Fibroblast of lung (primary cell): ENCODE results near the gene SPINK14. TPM values are rescaled to one million over a fixed set of nuclear protein-coding genes. Genes with fewer than 3 reads are reported as not detected.

ENCODE experiments used
- DNase-seq, 2 donors: peaks; one replicate each; pipeline versions ENCODE4 v3.0.0 to v3.0.0-alpha.2; 2010; ENCODE audit warnings: low read depth in 2 of 2
- H2AFZ ChIP-seq: 2 replicates; pipeline ENCODE4 v1.5.1; 2012; ENCODE audit warnings: low read length, control low read depth, inconsistent platforms
- H3K27ac ChIP-seq: 2 replicates; pipeline ENCODE4 v1.5.1; 2011; ENCODE audit warnings: low read length, control low read depth; ENCODE audit not compliant: insufficient read depth
- H3K27me3 ChIP-seq: 2 replicates; pipeline ENCODE4 v1.5.1; 2011; ENCODE audit warnings: mild to moderate bottlenecking, low read length; ENCODE audit not compliant: control insufficient read depth, insufficient read depth
- H3K36me3 ChIP-seq: 2 replicates; pipeline ENCODE4 v1.5.1; 2011; ENCODE audit warnings: low read length; ENCODE audit not compliant: control insufficient read depth, insufficient read depth
- H3K4me1 ChIP-seq: 2 replicates; pipeline ENCODE4 v1.5.1; 2011; ENCODE audit warnings: low read length; ENCODE audit not compliant: control insufficient read depth, insufficient read depth; ENCODE audit errors: extremely low read depth
- H3K4me2 ChIP-seq: 2 replicates; pipeline ENCODE4 v1.5.1; 2011; ENCODE audit warnings: low read length, control low read depth; ENCODE audit not compliant: insufficient read depth; ENCODE audit errors: extremely low read depth
- H3K4me3 ChIP-seq, 4 experiments: fragments of 200-600 bp in 1 of 4; sonication (generic) in 1 of 4; replicated peaks in 1 of 4; 2 replicates each; pipeline ENCODE4 v1.5.1; 2011 to 2016; ENCODE audit warnings: low read length in 4 of 4, low read depth in 3 of 4, mild to moderate bottlenecking in 3 of 4, control low read depth in 2 of 4, inconsistent platforms in 1 of 4, mixed read lengths in 1 of 4; ENCODE audit not compliant: insufficient read depth in 1 of 4; ENCODE audit errors: control extremely low read depth in 1 of 4
- H3K79me2 ChIP-seq: 2 replicates; pipeline ENCODE4 v1.5.1; 2012; ENCODE audit warnings: mild to moderate bottlenecking, low read length, inconsistent platforms; ENCODE audit not compliant: control insufficient read depth, insufficient read depth
- H3K9ac ChIP-seq: 2 replicates; pipeline ENCODE4 v1.5.1; 2011; ENCODE audit warnings: mild to moderate bottlenecking, low read length, control low read depth; ENCODE audit not compliant: insufficient read depth
- H3K9me3 ChIP-seq: 2 replicates; pipeline ENCODE4 v1.5.1; 2012; ENCODE audit warnings: low read depth, low read length; ENCODE audit not compliant: control insufficient read depth, insufficient read depth
- H4K20me1 ChIP-seq: 2 replicates; pipeline ENCODE4 v1.5.1; 2011; ENCODE audit warnings: low read length; ENCODE audit not compliant: control insufficient read depth, insufficient read depth; ENCODE audit errors: extremely low read depth
- CTCF ChIP-seq, 2 donors: IDR thresholded peaks in 1 of 2; conservative IDR thresholded peaks in 1 of 2; 1 replicate in 1 of 2; 2 replicates in 1 of 2; pipeline ENCODE4 v1.5.1; 2011 to 2012; ENCODE audit warnings: low read length in 2 of 2, control low read depth in 1 of 2, inconsistent platforms in 1 of 2, low read depth in 1 of 2, mild to moderate bottlenecking in 1 of 2
- EZH2 ChIP-seq: IDR thresholded peaks from 2 replicates; pipeline ENCODE4 v1.5.1; 2012; ENCODE audit warnings: low read length, control low read depth, mild to moderate bottlenecking; ENCODE audit errors: missing control alignments
- polyA plus RNA-seq, 2 donors: library from polyadenylated mRNA; depleted of rRNA in 1 of 2; stranded (reverse) in 1 of 2; unstranded in 1 of 2; fragments of >200 nt; gene quantifications; 2 replicates each; pipeline ENCODE4 v1.2.1, GENCODE V29; 2011 to 2012; ENCODE audit warnings: missing spikeins in 1 of 2
- total RNA-seq: library from RNA; depleted of rRNA; stranded (reverse); fragments of >200 nt; gene quantifications from 2 replicates; pipeline ENCODE4 v1.2.1, GENCODE V29; 2014

The SPINK14 gene
- total and polyA plus RNA-seq, 2 donors (not counting 1 experiment from before 2014, with no cell fraction given) = not detected

- no peaks in the 10 kb centered on the region for H3K79me2 ChIP-seq
- H3K4me1 ChIP-seq = no peaks in the 10 kb centered on the region
Measured at GRCh38 chr5:148221508-148221907, 53.2 kb downstream of the SPINK14 start.

GRCh38 chr5:148224117-148224742, 55.9 kb downstream of the SPINK14 start:
- H3K9ac ChIP-seq = no peak overlapping the region
- no peak overlapping the region for H3K4me2 ChIP-seq
- TF ChIP-seq EZH2 (no peak), CTCF (conservative IDR thresholded peaks at IDR 0.05 in 1 of 2, IDR thresholded peaks at IDR 0.05 in 1 of 2; ENCODE audit: low read depth in 1 of 2, low read length in 2 of 2) (no peak)

More at GRCh38 chr5:148221508-148221907, 53.2 kb downstream of the SPINK14 start:
- Histone ChIP-seq H2AFZ (no peak overlapping the region), H3K27ac (no peak overlapping the region), H3K4me2 (no peak overlapping the region), H3K4me3 (no peak overlapping the region), H3K36me3 (no peaks in the 10 kb centered on the region), H4K20me1 (no peaks in the 10 kb centered on the region), H3K9me3 (no peaks in the 10 kb centered on the region), H3K9ac (no peak overlapping the region), H3K27me3 (no peaks in the 10 kb centered on the region)
- no peak for TF ChIP-seq EZH2
- no peak for TF ChIP-seq CTCF (conservative IDR thresholded peaks at IDR 0.05 in 1 of 2, IDR thresholded peaks at IDR 0.05 in 1 of 2; ENCODE audit: low read depth in 1 of 2, low read length in 2 of 2)
- DNase-seq = no peak

More at GRCh38 chr5:148224117-148224742, 55.9 kb downstream of the SPINK14 start:
- Histone ChIP-seq H3K27me3 (no peaks in the 10 kb centered on the region), H2AFZ (no peak overlapping the region), H3K36me3 (no peaks in the 10 kb centered on the region), H3K4me1 (no peaks in the 10 kb centered on the region), H4K20me1 (no peaks in the 10 kb centered on the region), H3K27ac (no peak overlapping the region), H3K79me2 (no peaks in the 10 kb centered on the region), H3K9me3 (no peaks in the 10 kb centered on the region), H3K4me3 (no peak overlapping the region)
- DNase-seq = no peak

Other genes with a start within 250 kb of the SPINK14 start
- not detected in 2 replicates for gene SPINK5, start 104.6 kb upstream of the SPINK14 start, total RNA-seq
- gene SPINK5, start 104.6 kb upstream of the SPINK14 start, polyA plus RNA-seq = not detected in 2 replicates
- not detected in 2 replicates for gene SPINK6, start 34.5 kb downstream of the SPINK14 start, total RNA-seq
- gene SPINK6, start 34.5 kb downstream of the SPINK14 start, polyA plus RNA-seq = not detected in 2 replicates
- gene MARCOL, start 70.0 kb downstream of the SPINK14 start, total RNA-seq = not detected in 2 replicates
- not detected in 2 replicates for gene MARCOL, start 70.0 kb downstream of the SPINK14 start, polyA plus RNA-seq
- gene SPINK13, start 100.2 kb downstream of the SPINK14 start, total RNA-seq = not detected in 2 replicates
- not detected in 2 replicates for gene SPINK13, start 100.2 kb downstream of the SPINK14 start, polyA plus RNA-seq
- not detected in 2 replicates for gene SPINK7, start 143.9 kb downstream of the SPINK14 start, total RNA-seq
- gene SPINK7, start 143.9 kb downstream of the SPINK14 start, polyA plus RNA-seq = not detected in 2 replicates
- gene SPINK9, start 167.0 kb downstream of the SPINK14 start, total RNA-seq = not detected in 2 replicates
- gene SPINK9, start 167.0 kb downstream of the SPINK14 start, polyA plus RNA-seq = not detected in 2 replicates
- 50.3 and 62.4 TPM in 2 replicates for gene FBXO38, start 215.4 kb downstream of the SPINK14 start, total RNA-seq
- 18.1 and 25.0 TPM in 2 replicates for gene FBXO38, start 215.4 kb downstream of the SPINK14 start, polyA plus RNA-seq